H1 (cell line): ENCODE data around the gene PLXNA4. TPM values are rescaled to one million over a fixed set of nuclear protein-coding genes. Genes with fewer than 3 reads are reported as not detected.

Experiments
- CTCF ChIA-PET: fragments of 300-600 bp; sonication (Branson Sonifier 250); formaldehyde crosslinking; loops from one replicate; lab custom pipeline; 2021; ENCODE audit not compliant: partially characterized antibody; lab: Charles Lee
- POLR2A ChIA-PET: fragments of 300-600 bp; sonication (Branson Sonifier 250); formaldehyde crosslinking; loops from one replicate; lab custom pipeline; 2021; ENCODE audit warnings: inconsistent platforms; ENCODE audit not compliant: partially characterized antibody; lab: Charles Lee
- DNase-seq, 2 experiments: peaks; one replicate each; pipeline versions ENCODE4 v3.0.0 to v3.0.0-alpha.2; 2010 to 2022; ENCODE audit warnings: low spot score in 2 of 2, low read depth in 1 of 2, mixed read lengths in 1 of 2
- FAIRE-seq: peaks from 2 replicates; lab custom pipeline; 2011; peaks lifted over from hg19 to GRCh38; lab: Jason Lieb, UNC
- H2AFZ ChIP-seq: 2 replicates; pipeline ENCODE4 v1.8.1; 2012; ENCODE audit warnings: low read length, inconsistent platforms
- H2AK5ac ChIP-seq: 2 replicates; pipeline ENCODE4 v1.6.1; 2013; ENCODE audit warnings: low read depth, low read length
- H2BK120ac ChIP-seq: replicated peaks from 2 replicates; pipeline ENCODE3; 2013; ENCODE audit warnings: low read depth, low read length, inconsistent platforms
- H2BK12ac ChIP-seq: 2 replicates; pipeline ENCODE4 v1.6.1; 2013; ENCODE audit warnings: low read depth, low read length
- H2BK15ac ChIP-seq: 2 replicates; pipeline ENCODE4 v1.6.1; 2013; ENCODE audit warnings: low read length
- H2BK20ac ChIP-seq: 2 replicates; pipeline ENCODE4 v1.6.1; 2013; ENCODE audit warnings: low read length
- H2BK5ac ChIP-seq: 2 replicates; pipeline ENCODE4 v1.6.1; 2013; ENCODE audit warnings: low read depth, low read length
- H3K14ac ChIP-seq: 2 replicates; pipeline ENCODE4 v1.6.1; 2013; ENCODE audit warnings: inconsistent platforms; ENCODE audit not compliant: insufficient read length
- H3K18ac ChIP-seq: 2 replicates; pipeline ENCODE4 v1.6.1; 2013; ENCODE audit warnings: low read length; ENCODE audit errors: extremely low read depth
- H3K23ac ChIP-seq: 2 replicates; pipeline ENCODE4 v1.6.1; 2013; ENCODE audit warnings: inconsistent platforms; ENCODE audit not compliant: insufficient read length
- H3K23me2 ChIP-seq: 2 replicates; pipeline ENCODE4 v1.6.1; 2013; ENCODE audit warnings: low read depth, low read length
- H3K27ac ChIP-seq: 2 replicates; pipeline ENCODE4 v1.6.1; 2011; ENCODE audit warnings: low read depth, low read length, inconsistent platforms
- H3K27me3 ChIP-seq, 4 experiments: replicated peaks in 1 of 4; 1 replicate in 1 of 4; 2 replicates in 3 of 4; pipeline versions ENCODE4 v1.6.1 to v1.8.1; 2011 to 2013; ENCODE audit warnings: low read length in 3 of 4, mild to moderate bottlenecking in 3 of 4, inconsistent platforms in 2 of 4, mixed read lengths in 2 of 4, moderate library complexity in 1 of 4; ENCODE audit not compliant: control insufficient read depth in 3 of 4, insufficient read depth in 3 of 4; ENCODE audit errors: extremely low read depth in 1 of 4
- H3K36me3 ChIP-seq, 4 experiments: 2 replicates each; pipeline versions ENCODE4 v1.6.1 to v1.8.1; 2011 to 2013; ENCODE audit warnings: mild to moderate bottlenecking in 4 of 4, low read length in 3 of 4, moderate library complexity in 2 of 4, control low read depth in 1 of 4, inconsistent platforms in 1 of 4; ENCODE audit not compliant: insufficient read depth in 4 of 4, control insufficient read depth in 2 of 4
- H3K4ac ChIP-seq: replicated peaks from 2 replicates; pipeline ENCODE3; 2013; ENCODE audit warnings: low read length, low read depth, mixed read lengths, inconsistent platforms; ENCODE audit not compliant: insufficient read length
- H3K4me1 ChIP-seq, 4 experiments: replicated peaks in 1 of 4; 1 replicate in 1 of 4; 2 replicates in 3 of 4; pipeline versions ENCODE4 v1.6.1 to v1.8.1; 2011 to 2013; ENCODE audit warnings: low read length in 3 of 4, inconsistent platforms in 2 of 4, mixed read lengths in 1 of 4; ENCODE audit not compliant: insufficient read depth in 4 of 4, control insufficient read depth in 3 of 4
- H3K4me2 ChIP-seq, 2 experiments: 2 replicates each; pipeline versions ENCODE4 v1.6.1 to v1.8.1; 2011 to 2013; ENCODE audit warnings: low read depth in 2 of 2, low read length in 2 of 2, control low read depth in 1 of 2, inconsistent platforms in 1 of 2, mild to moderate bottlenecking in 1 of 2; ENCODE audit not compliant: insufficient read depth in 1 of 2
- H3K4me3 ChIP-seq, 4 experiments: fragments of 200-600, 300-600 bp in 1 of 4; sonication (generic), shearing (Covaris generic), sonication (Bioruptor Twin) in 1 of 4; 2 replicates each; pipeline versions ENCODE4 v1.5.1 to v1.8.1; 2011 to 2016; ENCODE audit warnings: low read length in 4 of 4, low read depth in 3 of 4, control low read depth in 2 of 4, inconsistent platforms in 2 of 4, mild to moderate bottlenecking in 2 of 4, mixed read lengths in 1 of 4, moderate library complexity in 1 of 4; ENCODE audit not compliant: insufficient read depth in 2 of 4; ENCODE audit errors: extremely low read depth in 1 of 4
- H3K56ac ChIP-seq: replicated peaks from 2 replicates; pipeline ENCODE3; 2013; ENCODE audit warnings: low read depth, mild to moderate bottlenecking, mixed read lengths, low read length, inconsistent platforms; ENCODE audit not compliant: insufficient read length
- H3K79me1 ChIP-seq: 2 replicates; pipeline ENCODE4 v1.6.1; 2013; ENCODE audit warnings: low read depth, low read length, control low read depth
- H3K79me2 ChIP-seq, 2 experiments: 2 replicates each; pipeline versions ENCODE4 v1.6.1 to v1.8.1; 2012 to 2013; ENCODE audit warnings: low read length in 2 of 2, mild to moderate bottlenecking in 2 of 2, inconsistent platforms in 1 of 2; ENCODE audit not compliant: insufficient read depth in 2 of 2, control insufficient read depth in 1 of 2
- H3K9ac ChIP-seq, 4 experiments: replicated peaks in 1 of 4; 1 replicate in 1 of 4; 2 replicates in 3 of 4; pipeline versions ENCODE4 v1.6.1 to v1.8.1; 2011 to 2013; ENCODE audit warnings: low read depth in 3 of 4, low read length in 3 of 4, control low read depth in 2 of 4, mild to moderate bottlenecking in 2 of 4, moderate library complexity in 2 of 4, inconsistent platforms in 1 of 4; ENCODE audit errors: extremely low read depth in 1 of 4
- H3K9me3 ChIP-seq, 2 experiments: 2 replicates each; pipeline versions ENCODE4 v1.6.1 to v1.8.1; 2012 to 2013; ENCODE audit warnings: mild to moderate bottlenecking in 2 of 2, moderate library complexity in 2 of 2, control low read depth in 1 of 2, inconsistent platforms in 1 of 2, low read depth in 1 of 2, low read length in 1 of 2, mixed read lengths in 1 of 2; ENCODE audit not compliant: insufficient read depth in 2 of 2
- H4K20me1 ChIP-seq, 2 experiments: replicated peaks in 1 of 2; 2 replicates each; pipeline versions ENCODE3 to v1.8.1; 2011 to 2013; ENCODE audit warnings: inconsistent platforms in 2 of 2, low read length in 2 of 2, mild to moderate bottlenecking in 1 of 2; ENCODE audit not compliant: insufficient read depth in 2 of 2, control insufficient read depth in 1 of 2
- H4K5ac ChIP-seq: 2 replicates; pipeline ENCODE4 v1.6.1; 2013; ENCODE audit warnings: low read length, low read depth, mixed read lengths, inconsistent platforms; ENCODE audit not compliant: insufficient read length
- H4K8ac ChIP-seq: 2 replicates; pipeline ENCODE4 v1.8.0; 2013; ENCODE audit warnings: mild to moderate bottlenecking, moderate library complexity, low read length, inconsistent platforms; ENCODE audit not compliant: insufficient read depth; ENCODE audit errors: extremely low read depth
- H4K91ac ChIP-seq: replicated peaks from 2 replicates; pipeline ENCODE3; 2013; ENCODE audit warnings: low read length, mixed read lengths, inconsistent platforms; ENCODE audit not compliant: insufficient read length
- ASH2L ChIP-seq: fragments of 200-600, 300-600 bp; sonication (generic); IDR thresholded peaks from one replicate; pipeline ENCODE4 v1.7.1; 2017; ENCODE audit warnings: low read length
- EGR1 ChIP-seq: IDR thresholded peaks from 2 replicates; pipeline ENCODE4 v1.6.1; 2011; ENCODE audit warnings: low read depth, low read length, borderline replicate concordance
- EZH2 ChIP-seq: fragments of 200-600 bp; sonication (generic); IDR thresholded peaks from 2 replicates; pipeline ENCODE4 v1.7.1; 2012; ENCODE audit warnings: low read depth, mild to moderate bottlenecking, moderate library complexity, low read length, inconsistent platforms; ENCODE audit not compliant: severe bottlenecking
- MAFK ChIP-seq: IDR thresholded peaks from 2 replicates; pipeline ENCODE4 v1.6.1; 2012; ENCODE audit warnings: low read depth, mild to moderate bottlenecking, improper control_type of control experiment, low read length
- POLR2A ChIP-seq, 2 experiments: IDR thresholded peaks; 1 replicate in 1 of 2; 2 replicates in 1 of 2; pipeline ENCODE4 v1.6.1; 2011; ENCODE audit warnings: low read depth in 2 of 2, low read length in 2 of 2, mild to moderate bottlenecking in 2 of 2; ENCODE audit errors: control extremely low read depth in 1 of 2
- SIRT6 ChIP-seq: IDR thresholded peaks from one replicate; pipeline ENCODE4 v1.7.1; 2012; ENCODE audit warnings: low read length, inconsistent platforms
- TAF7 ChIP-seq: optimal IDR thresholded peaks from 2 replicates; pipeline ENCODE3; 2011; ENCODE audit warnings: low read depth, mild to moderate bottlenecking, inconsistent platforms, low read length, moderate library complexity, borderline replicate concordance
- WGBS, 2 experiments: shearing (Covaris generic) in 1 of 2; methylation state at CpG; one replicate each; pipeline versions ENCODE4 v1.1.6 to v1.1.7; 2013 to 2015; ENCODE audit warnings: low lambda C conversion rate in 2 of 2, mixed read lengths in 2 of 2, inconsistent platforms in 1 of 2, low coverage in 1 of 2, missing lambda C conversion rate in 1 of 2; ENCODE audit not compliant: insufficient replicate concordance in 2 of 2, insufficient coverage in 1 of 2, insufficient read length in 1 of 2; ENCODE audit errors: extremely low coverage in 1 of 2, missing lambda C conversion rate in 1 of 2; 5-methylcytosine and 5-hydroxymethylcytosine counted together
- polyA plus RNA-seq, 7 experiments: library from polyadenylated mRNA; depleted of rRNA in 3 of 7; stranded (reverse) in 5 of 7; unstranded in 2 of 7; fragments of >200 nt in 5 of 7; fragments of 200-250 nt in 2 of 7; gene quantifications; 1 replicate in 5 of 7; 2 replicates in 1 of 7; 4 replicates in 1 of 7; pipeline versions ENCODE4 v1.2.1 to v1.2.3, GENCODE V29; 2011 to 2013; ENCODE audit warnings: missing spikeins in 2 of 7, mixed read lengths in 2 of 7
- total RNA-seq: library from RNA; stranded (reverse); fragmentation: NEBNext Ultra II Directional; extraction: Animal tissue kit (Norgen Biotek cat#: 25700); gene quantifications from 2 replicates; pipeline ENCODE4 v1.2.1, GENCODE V29; 2021
- TF ChIP-seq, protein P1 (sequence below): IDR thresholded peaks from 2 replicates; pipeline ENCODE4 v1.6.1; 2012; ENCODE audit warnings: low read length, inconsistent platforms

Gene PLXNA4
- total and polyA plus RNA-seq, 2 of the 8 experiments (the other 6 are each of a cell fraction or from before 2014, with no cell fraction given): 0.76 to 0.79 TPM

DNA sequence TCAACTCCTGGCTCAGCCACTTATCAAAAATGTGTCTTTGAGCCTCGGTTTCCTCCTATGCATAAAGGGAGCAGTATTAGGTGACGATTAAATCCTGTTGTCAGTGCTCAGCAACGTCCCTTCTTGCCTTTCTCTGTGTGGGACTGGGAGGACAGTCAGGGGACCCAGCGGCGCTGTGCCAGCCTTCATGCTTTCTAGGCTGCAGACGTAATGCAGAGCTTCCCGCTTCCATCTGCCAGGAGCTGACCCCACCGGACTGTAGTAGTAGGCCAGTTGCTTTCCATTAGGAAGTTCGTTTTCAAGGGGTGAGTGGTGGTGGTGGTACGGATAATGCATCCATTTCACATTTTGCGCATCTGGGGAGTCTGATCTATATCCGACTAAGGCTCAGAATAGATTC lies 321.8 kb downstream of the PLXNA4 start:
- Histone ChIP-seq H2BK20ac (no peak overlapping the region), H4K5ac (no peak overlapping the region), H3K23me2 (0 out of 2 replicates have a peak, but pooled peaks cover 2% of the 10 kb centered on the region), H3K4me3 (no peak overlapping the region), H3K4me2 (no peak overlapping the region), H3K9ac (no peak overlapping the region), H2BK15ac (no peak overlapping the region), H3K4me1 (peaks cover 4 to 14% (median 13%) of the 10 kb centered on the region in 4 experiments; a peak in 5 of 7 replicates), H3K27ac (no peak overlapping the region), H2BK12ac (no peak overlapping the region), H2AK5ac (no peak overlapping the region), H3K27me3 (no peaks in the 10 kb centered on the region), H3K4ac (no peak overlapping the region), H3K79me1 (no peaks in the 10 kb centered on the region; the same call in 1 of the 2 replicates), H3K9me3 (no peaks in the 10 kb centered on the region), H2AFZ (no peak overlapping the region), H3K23ac (no peak overlapping the region), H4K20me1 (no peaks in the 10 kb centered on the region), H3K36me3 (no peaks in the 10 kb centered on the region), H3K14ac (no peak overlapping the region), H2BK120ac (no peak overlapping the region), H4K8ac (no peak overlapping the region), H3K18ac (no peak overlapping the region), H3K56ac (no peak overlapping the region), H4K91ac (no peak overlapping the region), H2BK5ac (no peak overlapping the region), H3K79me2 (no peaks in the 10 kb centered on the region)
- ChIA-PET CTCF (interaction anchor here (0.6 to 2.2 kb wide), 7 partner anchors 64 to 388 kb away, joined by 3 to 6 read pairs (median 3); no protein-coding TSS in a partner anchor), POLR2A (no interaction called here)
- no peak for TF ChIP-seq TAF7
- no peak for TF ChIP-seq POLR2A (IDR thresholded peaks at IDR 0.05; ENCODE audit: control extremely low read depth in 1 of 2, low read depth in 2 of 2, low read length in 2 of 2)
- TF ChIP-seq MAFK: no peak
- no peak for TF ChIP-seq ASH2L
- no peak for TF ChIP-seq EGR1
- no peak for TF ChIP-seq EZH2
- no peak for TF ChIP-seq SIRT6
- TF ChIP-seq, protein P1, sequence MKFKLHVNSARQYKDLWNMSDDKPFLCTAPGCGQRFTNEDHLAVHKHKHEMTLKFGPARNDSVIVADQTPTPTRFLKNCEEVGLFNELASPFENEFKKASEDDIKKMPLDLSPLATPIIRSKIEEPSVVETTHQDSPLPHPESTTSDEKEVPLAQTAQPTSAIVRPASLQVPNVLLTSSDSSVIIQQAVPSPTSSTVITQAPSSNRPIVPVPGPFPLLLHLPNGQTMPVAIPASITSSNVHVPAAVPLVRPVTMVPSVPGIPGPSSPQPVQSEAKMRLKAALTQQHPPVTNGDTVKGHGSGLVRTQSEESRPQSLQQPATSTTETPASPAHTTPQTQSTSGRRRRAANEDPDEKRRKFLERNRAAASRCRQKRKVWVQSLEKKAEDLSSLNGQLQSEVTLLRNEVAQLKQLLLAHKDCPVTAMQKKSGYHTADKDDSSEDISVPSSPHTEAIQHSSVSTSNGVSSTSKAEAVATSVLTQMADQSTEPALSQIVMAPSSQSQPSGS: no peak
- 92% methylated on average over 12 of the region's 12 CpGs; no CpG with 5 or more reads in 1 of the 2 experiments for WGBS, 2 experiments
- FAIRE-seq: no peak
- DNase-seq: no peak
